Heart right ventricle (tissue), 16 donors: ENCODE measurements around the gene BTBD1. TPM values are rescaled to one million over a fixed set of nuclear protein-coding genes. Genes with fewer than 3 reads are reported as not detected.

Experiments used
- ATAC-seq, 8 donors: fragments of 200-7000 bp; cut with Tn5 transposase; one replicate each; pipeline ENCODE4 v1.9.1; 2020; ENCODE audit warnings: mild to moderate bottlenecking in 8 of 8, moderate library complexity in 8 of 8, moderate number of reproducible peaks in 1 of 8
- DNase-seq, 2 donors: peaks; one replicate each; pipeline ENCODE4 v3.0.0-alpha.2; 2020
- H3K27ac ChIP-seq, 10 donors: fragments of 200-600 bp; sonication (generic) in 2 of 10; one replicate each; pipeline versions ENCODE4 v1.5.0 to v1.8.0; 2020 to 2022; ENCODE audit warnings: mild to moderate bottlenecking in 3 of 10
- H3K27me3 ChIP-seq, 7 donors: fragments of 200-600 bp; one replicate each; pipeline ENCODE4 v1.8.0; 2021 to 2022; ENCODE audit warnings: mild to moderate bottlenecking in 2 of 7
- H3K36me3 ChIP-seq, 9 donors: fragments of 200-600 bp; sonication (generic) in 1 of 9; one replicate each; pipeline versions ENCODE4 v1.5.0 to v1.8.0; 2020 to 2022; ENCODE audit warnings: mild to moderate bottlenecking in 2 of 9
- H3K4me1 ChIP-seq, 9 donors: fragments of 200-600 bp; sonication (generic) in 1 of 9; one replicate each; pipeline versions ENCODE4 v1.5.0 to v1.8.0; 2020 to 2022; ENCODE audit warnings: mild to moderate bottlenecking in 4 of 9
- H3K4me3 ChIP-seq, 10 donors: fragments of 200-600 bp; sonication (generic) in 2 of 10; one replicate each; pipeline versions ENCODE4 v1.5.0 to v1.8.0; 2020 to 2022; ENCODE audit warnings: mild to moderate bottlenecking in 7 of 10, moderate library complexity in 2 of 10
- H3K9me3 ChIP-seq, 11 donors: fragments of 200-600 bp in 10 of 11; sonication (generic) in 2 of 11; one replicate each; pipeline versions ENCODE4 v1.5.0 to v1.8.0; 2013 to 2022; ENCODE audit warnings: mild to moderate bottlenecking in 2 of 11, control low read depth in 1 of 11, moderate library complexity in 1 of 11
- WGBS, 2 donors: extraction: QIAGEN DNeasy Blood & Tissue Kit; methylation state at CpG; one replicate each; pipeline ENCODE4 v1.1.7; 2013; ENCODE audit warnings: inconsistent platforms in 1 of 2; 5-methylcytosine and 5-hydroxymethylcytosine counted together
- intact Hi-C, 10 donors: fragments of 100-400 bp; cut with DNase I; formaldehyde crosslinking; loops; one replicate each; pipeline versions ENCODE4 v1.11.1 to v1.14.2; 2022
- polyA plus RNA-seq, 2 donors: library from polyadenylated mRNA; stranded (reverse); fragments of 200-250 nt; gene quantifications; one replicate each; pipeline ENCODE4 v1.2.3, GENCODE V29; 2013
- total RNA-seq, 10 donors: library from RNA; stranded (reverse); fragmentation: NEBNext Ultra II Directional in 3 of 10; extraction: Animal tissue kit (Norgen Biotek cat#: 25700) in 3 of 10; gene quantifications; one replicate each; pipeline versions ENCODE4 v1.2.1 to v1.2.4, GENCODE V29; 2021 to 2023
- TF ChIP-seq, protein P1 (sequence below), 9 donors: fragments of 200-600 bp; sonication (generic) in 2 of 9; IDR thresholded peaks; one replicate each; pipeline versions ENCODE4 v1.5.0 to v1.8.0; 2021 to 2022; ENCODE audit warnings: antibody characterized with exemption in 9 of 9, mild to moderate bottlenecking in 5 of 9, moderate library complexity in 1 of 9
- donor health status: Arrhythmogenic right ventricular cardiomyopathy.
- donor health status: ischemic (EF 13 %, LVEDD 7.1; RV severe dilation, severe dysfunction).
- donor health status: healthy with polysubstance abuse.
- donor health status: DM: no; HTN: yes; CAD: no.
- donor health status: DM: no; HTN: no; CAD: no.
- donor health status: ischemic (EF 25% LVEDD 6.9; RV normal size, moderate dysfunction).
- donor health status: ischemic (EF 25% LVEDD 5.7; RV mildly dilated, moderate dysfunction).
- donor health status: healthy.
- donor health status: DM: yes; HTN: yes; CAD: no.
- donor health status: Ischemic cardiomyopathy.
- donor health status: ischemic (EF 35%, LVEDD 5.7; RV mildly dilated, moderate dysfunction).
- donor health status: nonischemic (EF 11% LVEDD 7.7; RV severe dilation, severe dysfunction).
- donor health status: DM: yes; HTN: yes; CAD: no.
- donor health status: PGD.
- donor health status: ischemic (EF 29% LVEDD 5.4; RV normal size, mild dysfunction).
- donor health status: nonischemic (EF 23%, LVEDD 6.1; RV moderate dilation, normal function).

Gene BTBD1
- total and polyA plus RNA-seq, 12 donors = 14.1 to 185 (median 149) TPM

DNA sequence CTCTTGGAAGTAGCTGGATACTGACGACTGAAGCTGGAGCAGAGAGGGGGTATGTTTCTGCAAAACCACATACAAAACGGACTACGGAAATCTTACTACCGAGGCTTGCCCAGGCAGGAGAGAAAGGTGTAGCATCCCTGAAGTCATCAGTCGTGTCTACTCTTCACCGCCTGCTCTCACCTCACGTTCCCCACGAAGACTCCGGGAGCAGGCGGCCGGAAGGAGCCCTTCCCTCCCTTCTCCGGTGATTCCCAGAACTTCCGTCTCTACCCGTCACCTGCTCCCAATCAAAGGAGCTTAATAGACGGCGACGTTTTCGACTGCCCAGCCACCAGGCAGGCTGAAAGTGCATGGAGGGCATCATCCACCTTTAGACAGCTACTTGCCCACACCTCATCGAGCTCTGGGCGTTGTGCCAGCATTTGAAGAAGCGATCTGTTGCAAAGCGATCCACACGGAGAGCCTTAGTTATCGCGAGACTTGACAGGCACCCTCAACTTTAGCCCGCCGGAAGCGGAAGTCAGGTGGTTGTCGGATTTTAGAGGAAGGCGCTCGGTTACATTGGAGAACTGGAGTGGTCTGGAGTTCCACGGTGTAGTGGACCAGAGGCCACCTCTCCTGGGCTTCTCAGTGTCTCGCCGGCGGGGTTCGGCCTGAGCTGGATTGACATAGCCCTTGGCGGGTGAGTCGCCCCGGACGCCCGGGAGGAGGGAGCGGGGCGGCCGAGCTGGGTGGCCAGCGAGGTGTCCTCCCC lies 81.2 kb downstream of the BTBD1 start, which contains the start of gene RAMAC:
TSS of gene RAMAC (plus strand) at position 523 of the 754 bp plus-strand sequence. CDS start 2,809 bp downstream, outside the sequence.
- no peaks in the 10 kb centered on the region for H3K9me3 ChIP-seq
- H3K4me1 ChIP-seq = peaks cover 3 to 21% (median 15%) of the 10 kb centered on the region in 9 donors
- intact Hi-C loops = loop anchor here in 6 of 10 donors (1.0 to 10.0 kb wide), 6 partner anchors 25 to 1831 kb away; partner anchors contain the start of genes C15orf40 (in 1 of the 6), FSD2 (in 1 of the 6) and WHAMM (in 1 of the 6)
- ATAC-seq = peak; percentile 97 to 99 (median 98)
- WGBS, 2 donors = 2% methylated on average over 45 of the region's 45 CpGs
- H3K27me3 ChIP-seq = no peaks in the 10 kb centered on the region
- peak; percentile 85 to 95 for DNase-seq
- peak within 1 kb of the TSS; percentile 10 to 91 (median 75) for H3K27ac ChIP-seq
- TF ChIP-seq, protein P1, sequence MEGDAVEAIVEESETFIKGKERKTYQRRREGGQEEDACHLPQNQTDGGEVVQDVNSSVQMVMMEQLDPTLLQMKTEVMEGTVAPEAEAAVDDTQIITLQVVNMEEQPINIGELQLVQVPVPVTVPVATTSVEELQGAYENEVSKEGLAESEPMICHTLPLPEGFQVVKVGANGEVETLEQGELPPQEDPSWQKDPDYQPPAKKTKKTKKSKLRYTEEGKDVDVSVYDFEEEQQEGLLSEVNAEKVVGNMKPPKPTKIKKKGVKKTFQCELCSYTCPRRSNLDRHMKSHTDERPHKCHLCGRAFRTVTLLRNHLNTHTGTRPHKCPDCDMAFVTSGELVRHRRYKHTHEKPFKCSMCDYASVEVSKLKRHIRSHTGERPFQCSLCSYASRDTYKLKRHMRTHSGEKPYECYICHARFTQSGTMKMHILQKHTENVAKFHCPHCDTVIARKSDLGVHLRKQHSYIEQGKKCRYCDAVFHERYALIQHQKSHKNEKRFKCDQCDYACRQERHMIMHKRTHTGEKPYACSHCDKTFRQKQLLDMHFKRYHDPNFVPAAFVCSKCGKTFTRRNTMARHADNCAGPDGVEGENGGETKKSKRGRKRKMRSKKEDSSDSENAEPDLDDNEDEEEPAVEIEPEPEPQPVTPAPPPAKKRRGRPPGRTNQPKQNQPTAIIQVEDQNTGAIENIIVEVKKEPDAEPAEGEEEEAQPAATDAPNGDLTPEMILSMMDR (IDR thresholded peaks at IDR 0.05) = no peak
- peaks cover 0 to 35% (median 16%) of the 10 kb centered on the region in 9 donors for H3K36me3 ChIP-seq
- H3K4me3 ChIP-seq = peak within 1 kb of the TSS; percentile 65 to 95 (median 76)

DNA sequence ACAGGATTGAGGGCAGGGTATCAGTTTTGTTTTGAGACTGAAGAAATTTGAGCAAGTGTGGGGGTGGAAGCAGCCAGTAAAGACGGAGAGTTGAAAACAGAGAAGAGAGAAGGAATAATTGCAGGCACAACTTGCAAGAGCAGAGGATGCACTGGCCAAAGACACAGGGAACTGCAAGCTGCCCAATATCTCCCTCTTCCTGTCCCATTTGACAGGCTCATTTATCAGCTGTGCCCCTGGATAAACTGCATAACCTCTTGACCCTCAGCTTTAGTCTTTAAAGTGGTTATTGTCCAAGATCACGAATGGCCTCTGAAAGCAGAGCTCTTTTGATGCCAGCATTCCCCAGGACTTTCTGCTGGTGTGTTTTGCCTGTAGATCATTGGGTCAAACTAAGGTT lies 86.1 kb downstream of the BTBD1 start:
- no peaks in the 10 kb centered on the region for H3K9me3 ChIP-seq
- H3K36me3 ChIP-seq = peaks cover 0 to 6% (median 0%) of the 10 kb centered on the region in 9 donors
- H3K4me3 ChIP-seq = no peak overlapping the region
- WGBS, 2 donors = 25 to 32% methylated on average over 2 of the region's 2 CpGs
- TF ChIP-seq, protein P1 (IDR thresholded peaks at IDR 0.05) = no peak
- no peaks in the 10 kb centered on the region for H3K27me3 ChIP-seq
- H3K27ac ChIP-seq = no peak overlapping the region
- H3K4me1 ChIP-seq = peaks cover 0 to 8% (median 4%) of the 10 kb centered on the region in 9 donors
- no peak for DNase-seq
- intact Hi-C loops = loop anchor here in 2 of 10 donors (10.0 kb wide), 2 partner anchors 126 to 1826 kb away; no protein-coding TSS in a partner anchor
- no peak for ATAC-seq

DNA sequence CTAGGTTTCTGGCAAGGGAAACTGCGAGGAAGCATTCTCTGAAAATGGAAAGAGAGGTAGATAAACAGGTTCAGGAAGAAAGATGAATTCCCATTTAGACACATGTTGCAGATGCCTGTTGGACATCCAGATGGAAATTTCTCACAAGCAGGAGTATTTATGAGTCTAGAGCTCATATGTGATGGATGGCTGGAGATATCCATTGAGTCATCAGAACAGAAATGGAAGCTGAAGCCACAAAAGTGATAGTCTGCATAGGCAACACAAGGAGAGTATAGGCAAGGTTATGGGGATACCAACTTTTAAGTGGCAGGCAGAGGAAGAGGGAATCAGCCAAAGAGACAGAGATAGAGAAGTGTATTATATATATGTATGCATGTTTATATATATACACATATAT lies 87.3 kb downstream of the BTBD1 start:
- Histone ChIP-seq H3K36me3 (peaks cover 0 to 6% (median 0%) of the 10 kb centered on the region in 9 donors), H3K4me3 (no peak overlapping the region), H3K27ac (no peak overlapping the region), H3K27me3 (no peaks in the 10 kb centered on the region), H3K4me1 (no peaks in the 10 kb centered on the region), H3K9me3 (no peaks in the 10 kb centered on the region)
- DNase-seq = no peak
- TF ChIP-seq, protein P1 (IDR thresholded peaks at IDR 0.05) = no peak
- intact Hi-C loops = loop anchor here in 2 of 10 donors (10.0 kb wide), 2 partner anchors 125 to 1825 kb away; no protein-coding TSS in a partner anchor
- no peak for ATAC-seq
- WGBS, 2 donors = 91 to 93% methylated on average over 1 of the region's 1 CpG

DNA sequence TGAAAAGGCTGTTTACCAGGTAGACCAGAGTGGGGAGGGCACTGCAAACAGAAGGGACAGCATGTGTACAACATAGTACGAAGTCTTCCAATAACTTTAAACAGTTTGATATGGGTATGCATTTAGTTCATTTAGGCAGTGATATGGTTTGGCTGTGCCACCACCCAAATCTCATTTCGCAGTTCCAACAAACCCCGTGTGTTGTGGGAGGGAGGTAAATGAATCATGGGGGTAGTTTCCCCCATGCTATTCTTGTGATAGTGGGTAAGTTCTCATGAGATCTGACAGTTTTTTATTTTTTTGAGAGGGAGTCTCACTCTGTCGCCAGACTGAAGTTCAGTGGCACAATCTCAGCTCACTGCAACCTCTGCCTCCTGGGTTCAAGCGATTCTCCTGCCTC lies 88.6 kb downstream of the BTBD1 start:
- no peak overlapping the region for H3K27ac ChIP-seq
- peaks cover 0 to 6% (median 0%) of the 10 kb centered on the region in 9 donors for H3K36me3 ChIP-seq
- no peaks in the 10 kb centered on the region for H3K4me1 ChIP-seq
- H3K4me3 ChIP-seq = no peak overlapping the region
- ATAC-seq = no peak
- intact Hi-C loops = no loop called here
- 90 to 94% methylated on average over 5 of the region's 5 CpGs for WGBS, 2 donors
- TF ChIP-seq, protein P1 (IDR thresholded peaks at IDR 0.05) = no peak
- DNase-seq = no peak
- no peaks in the 10 kb centered on the region for H3K9me3 ChIP-seq
- no peaks in the 10 kb centered on the region for H3K27me3 ChIP-seq
